ENCODE results near the gene CAB39L.

- no peak for TF ChIP-seq POLR2A (IDR thresholded peaks at IDR 0.05; ENCODE audit: low read depth)
- TF ChIP-seq CTCF (IDR thresholded peaks at IDR 0.05): no peak
Observed at GRCh38 chr13:49354719-49355118, 89.1 kb downstream of the CAB39L start.
